Measurements from ENCODE around the gene LRP3. TPM values are rescaled to one million over a fixed set of nuclear protein-coding genes. Genes with fewer than 3 reads are reported as not detected.
A peak's percentile ranks its signal among the peaks of the same experiment; 100 is the strongest.
"Not testable (repeated sequence)": the region's sequence is repeated elsewhere in the genome, so short reads cannot be mapped to it uniquely, and the experiment has no call there.

Gene LRP3
- total RNA-seq, 1 experiment from 2014 or later = 0.72 TPM

GRCh38 chr19:33216198-33216830 is 22.2 kb downstream of the LRP3 start:
- DNase-seq (ENCODE audit: low read depth) = no peak

GRCh38 chr19:33217881-33218280 is 23.8 kb downstream of the LRP3 start:
- no peak for DNase-seq (ENCODE audit: low read depth)

GRCh38 chr19:33219261-33219815 is 25.2 kb downstream of the LRP3 start:
- peak; percentile 73 for DNase-seq (ENCODE audit: low read depth)

DNA sequence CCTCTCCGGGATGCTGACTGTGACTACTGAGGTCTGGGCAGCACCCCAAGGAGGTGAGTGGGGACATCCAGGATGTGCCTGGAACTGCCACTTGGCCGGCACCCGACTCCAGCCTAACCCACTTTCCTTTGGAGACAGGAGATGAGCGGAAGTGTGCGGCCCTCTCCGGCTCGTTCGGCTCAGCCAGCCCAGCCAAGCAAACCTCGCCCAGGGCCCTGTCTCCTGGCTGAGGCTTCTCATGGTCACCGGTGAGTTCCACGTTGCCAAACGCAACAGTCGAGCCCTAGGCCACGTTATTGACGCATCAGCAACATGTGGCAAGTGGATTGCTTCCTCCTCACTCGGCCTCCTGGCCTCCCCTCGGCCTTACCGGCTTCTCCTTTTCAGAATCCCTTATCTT is 26.0 kb downstream of the LRP3 start:
- no peak for DNase-seq (ENCODE audit: low read depth)

- DNase-seq (ENCODE audit: low read depth) = no peak
Observed at GRCh38 chr19:33220735-33221134, 26.6 kb downstream of the LRP3 start.

DNA sequence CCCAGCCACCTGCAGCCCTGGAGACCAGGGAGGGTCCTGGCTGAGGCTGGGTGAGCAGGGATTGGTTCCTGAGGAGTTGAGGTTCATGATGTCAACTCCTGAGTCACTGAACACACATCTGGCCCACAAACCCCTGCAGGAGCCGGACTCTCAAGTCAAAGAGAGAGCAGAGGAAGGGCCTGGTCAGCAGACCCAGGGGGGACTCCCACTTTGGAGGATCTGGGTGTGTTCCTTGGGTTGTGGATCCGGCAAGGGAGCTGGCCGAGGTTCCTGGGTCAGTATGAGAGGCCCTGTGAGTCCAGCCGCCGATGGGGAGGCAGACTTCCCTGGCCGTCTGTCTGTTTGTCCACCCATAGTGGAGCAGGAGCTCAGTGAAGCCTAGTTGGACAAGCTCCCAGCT is 27.5 kb downstream of the LRP3 start:
- DNase-seq (ENCODE audit: low read depth) = no peak

GRCh38 chr19:33222255-33222654 is 28.1 kb downstream of the LRP3 start:
- DNase-seq (ENCODE audit: low read depth) = not testable (repeated sequence)

GRCh38 chr19:33224694-33225457 is 30.7 kb downstream of the LRP3 start:
- no peak for DNase-seq (ENCODE audit: low read depth)

DNA sequence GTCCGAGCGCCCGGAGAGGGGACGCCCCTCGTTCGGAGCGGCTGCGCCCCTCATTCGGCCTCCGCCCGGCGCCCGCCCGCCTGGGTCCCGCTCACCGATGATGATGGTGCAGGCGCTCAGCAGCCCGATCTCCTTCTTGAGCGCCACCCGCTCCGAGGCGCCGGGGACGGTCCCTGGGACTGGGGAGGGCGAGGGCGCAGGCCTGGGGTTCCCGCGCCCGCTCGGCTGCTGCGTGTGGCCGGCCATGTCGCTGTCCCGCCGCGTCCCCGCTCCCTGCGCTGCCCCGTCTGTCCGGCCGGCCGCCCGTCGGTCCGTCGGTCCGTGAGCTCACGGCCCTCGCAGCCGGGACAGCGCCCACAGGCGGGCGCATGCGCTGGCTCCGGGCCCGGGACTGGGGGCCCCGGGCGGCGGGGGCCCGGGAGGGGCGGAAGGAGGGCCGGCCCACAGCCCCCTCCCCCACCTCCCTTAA is 31.4 kb downstream of the LRP3 start, which contains the start of gene SLC7A10:
TSS of gene SLC7A10 (minus strand) at position 393 of the 469 bp plus-strand sequence. CDS start at position 246, 147 bp downstream.
- no peak for DNase-seq (ENCODE audit: low read depth)

GRCh38 chr19:33226550-33227241 is 32.6 kb downstream of the LRP3 start:
- no peak for DNase-seq (ENCODE audit: low read depth)

DNA sequence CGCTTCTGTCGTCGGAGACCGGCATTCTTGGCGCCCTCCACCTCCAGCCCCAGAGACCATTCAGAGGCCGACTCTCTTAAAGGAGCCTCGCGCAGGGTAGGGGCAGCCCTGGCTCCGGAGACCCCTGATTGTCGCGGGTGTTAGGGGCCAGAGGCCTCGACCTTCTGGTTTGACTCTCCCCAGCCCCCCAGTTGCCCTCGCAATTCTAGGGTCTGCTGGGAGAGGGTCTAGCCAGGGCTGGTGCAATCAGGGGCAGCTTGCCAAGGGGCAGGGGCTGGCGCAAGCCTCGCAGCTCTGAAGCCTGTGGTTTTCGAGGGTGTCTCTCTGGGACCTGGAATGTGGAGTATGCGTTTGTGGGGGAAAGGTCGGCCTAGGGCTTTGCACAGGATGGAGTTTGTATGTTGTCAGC is 33.1 kb downstream of the LRP3 start:
- DNase-seq (ENCODE audit: low read depth) = no peak

DNA sequence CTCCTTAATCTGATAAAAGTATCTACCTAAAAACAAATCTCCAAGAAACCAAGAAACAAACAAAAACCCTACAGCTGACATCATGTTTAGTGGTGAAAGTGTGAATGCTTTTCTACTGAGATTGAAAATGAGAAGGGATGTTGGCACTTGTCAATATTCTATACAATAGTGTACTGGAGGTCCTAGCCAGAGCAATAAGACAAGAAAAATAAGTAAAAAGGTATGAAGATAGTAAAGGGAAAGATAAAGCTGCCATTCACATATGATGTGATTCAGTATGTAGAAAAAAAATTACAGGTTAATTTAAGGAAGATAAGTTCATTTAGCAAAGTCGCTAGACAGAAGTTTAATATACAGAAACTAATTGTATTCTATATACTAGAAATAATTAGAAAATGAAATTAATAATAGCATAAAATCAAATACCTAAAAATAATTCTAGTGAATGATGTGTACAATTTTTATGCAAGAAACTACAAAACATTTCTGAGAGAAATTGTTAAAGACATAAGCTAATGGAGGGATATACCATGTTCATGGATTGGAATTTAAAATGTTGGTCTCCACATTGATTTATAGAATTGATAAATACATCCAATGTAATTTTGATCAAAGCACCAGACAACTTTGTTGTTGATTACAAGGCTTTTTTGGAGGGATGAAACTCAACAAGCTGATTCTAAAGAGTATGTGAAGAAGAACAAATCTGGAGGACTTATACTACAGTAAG is 33.9 kb downstream of the LRP3 start:
- DNase-seq (ENCODE audit: low read depth) = no peak

GRCh38 chr19:33229962-33230361 is 35.8 kb downstream of the LRP3 start:
- DNase-seq (ENCODE audit: low read depth) = no peak

GRCh38 chr19:33231511-33231910 is 37.4 kb downstream of the LRP3 start:
- DNase-seq (ENCODE audit: low read depth) = no peak

DNA sequence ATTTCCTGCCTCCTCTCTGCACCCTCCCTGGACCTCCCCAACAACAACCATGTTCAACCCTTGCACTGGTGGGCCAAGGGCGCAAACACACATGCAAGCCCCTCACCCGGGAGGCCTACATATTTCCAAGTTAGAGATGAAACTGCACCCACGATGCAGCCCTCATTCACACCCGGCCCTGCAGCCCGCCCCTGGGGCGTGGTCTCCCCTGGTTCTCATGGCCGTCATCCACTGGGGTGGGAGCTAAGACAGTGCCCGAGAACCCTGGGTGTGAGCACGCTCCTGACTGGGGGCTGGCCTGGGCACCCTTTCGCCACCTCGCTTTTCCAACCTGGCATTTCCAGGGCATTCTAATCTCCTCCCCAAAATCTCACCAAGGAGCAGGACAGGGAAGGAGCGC is 38.5 kb downstream of the LRP3 start:
- DNase-seq (ENCODE audit: low read depth) = no peak

DNA sequence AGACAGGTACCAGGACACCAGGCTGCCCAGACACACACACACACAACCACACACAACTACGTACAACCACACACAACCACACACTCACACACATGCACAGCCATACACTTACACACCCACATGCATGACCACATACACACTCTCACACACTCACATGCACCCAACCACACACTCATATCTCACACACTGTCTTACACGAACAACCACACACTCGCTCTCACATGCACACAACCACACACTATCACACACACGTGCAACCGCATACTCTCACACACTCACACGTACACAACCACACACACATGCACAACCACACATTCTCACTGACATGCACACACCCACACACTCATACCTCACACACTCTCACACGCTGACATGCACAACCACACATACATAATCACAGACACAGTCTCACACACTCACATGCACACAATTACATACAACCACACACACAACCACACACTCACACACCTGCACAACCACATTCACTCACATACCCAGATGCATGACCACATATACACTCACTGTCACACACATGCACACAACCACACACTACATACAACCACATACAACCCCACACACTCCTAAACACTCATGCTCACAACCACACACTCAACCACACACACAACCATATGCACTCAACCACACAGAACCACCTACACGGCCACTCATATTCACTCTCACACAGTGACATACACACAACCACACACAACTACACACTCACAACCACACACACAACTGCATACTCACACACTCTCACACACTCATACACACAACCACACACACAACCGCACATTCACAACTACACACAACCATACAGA is 39.1 kb downstream of the LRP3 start:
- no peak for DNase-seq (ENCODE audit: low read depth)

DNA sequence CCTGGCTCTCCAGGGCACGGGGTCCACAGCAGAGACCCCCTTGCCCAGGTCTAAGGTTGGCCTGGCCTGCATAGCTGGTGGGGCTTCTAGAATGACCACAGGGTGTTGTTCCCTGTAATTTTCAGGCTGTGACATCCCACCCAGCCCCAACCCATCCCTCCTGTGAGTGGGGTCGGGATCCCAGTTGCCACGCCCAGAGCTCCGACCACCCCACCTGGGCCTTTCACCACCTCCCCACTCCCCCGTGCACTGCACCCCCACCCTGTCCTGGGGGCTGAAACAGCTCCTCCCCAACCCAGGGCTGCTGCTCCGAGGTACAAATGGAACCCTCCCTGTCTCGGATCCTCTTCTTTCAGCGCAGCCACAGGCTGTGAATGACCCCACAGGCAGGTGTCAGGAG is 40.0 kb downstream of the LRP3 start:
- DNase-seq (ENCODE audit: low read depth) = no peak

DNA sequence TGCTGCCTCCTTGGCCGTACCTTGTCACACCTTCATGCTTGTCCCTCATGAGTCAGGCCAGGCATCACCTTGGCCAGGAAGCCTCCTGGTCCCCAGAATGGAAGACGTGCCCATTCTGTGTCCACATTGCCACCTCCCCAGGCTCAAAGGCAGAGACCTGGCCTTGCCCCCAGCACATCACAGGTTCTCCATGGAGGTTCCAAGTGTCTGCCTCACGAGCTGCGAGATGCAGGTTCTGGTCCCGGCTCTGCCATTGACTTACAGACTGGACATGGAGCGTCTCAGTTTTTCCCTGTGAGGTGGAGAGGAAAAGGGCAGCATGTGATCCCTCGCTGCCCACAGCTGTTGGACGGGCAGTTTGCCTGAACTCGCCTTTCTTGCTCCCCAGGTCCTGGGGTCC is 40.6 kb downstream of the LRP3 start:
- no peak for DNase-seq (ENCODE audit: low read depth)

GRCh38 chr19:33235269-33235995 is 41.3 kb downstream of the LRP3 start:
- DNase-seq (ENCODE audit: low read depth) = peak; percentile 57

DNA sequence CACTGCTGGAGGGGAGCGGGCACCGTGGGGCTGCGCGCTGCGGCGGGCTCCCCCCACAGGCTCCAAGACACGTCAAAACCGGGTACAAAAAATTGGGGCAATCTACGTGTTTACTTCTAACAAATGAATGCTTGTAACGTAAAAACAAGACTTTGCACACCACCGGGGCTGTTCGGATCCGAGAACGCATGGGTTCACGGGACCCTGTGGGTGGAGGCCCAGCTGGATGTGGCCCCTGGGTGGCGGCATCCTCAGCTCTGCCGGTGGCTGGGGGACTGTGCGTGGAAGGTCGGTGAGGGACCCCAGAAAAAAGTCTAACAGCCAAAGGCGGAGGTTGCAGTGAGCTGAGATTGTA is 41.8 kb downstream of the LRP3 start:
- no peak for DNase-seq (ENCODE audit: low read depth)

Data from RPMI7951 (cell line).